ENCODE results near the gene TMEM114.

Gene TMEM114

DNA sequence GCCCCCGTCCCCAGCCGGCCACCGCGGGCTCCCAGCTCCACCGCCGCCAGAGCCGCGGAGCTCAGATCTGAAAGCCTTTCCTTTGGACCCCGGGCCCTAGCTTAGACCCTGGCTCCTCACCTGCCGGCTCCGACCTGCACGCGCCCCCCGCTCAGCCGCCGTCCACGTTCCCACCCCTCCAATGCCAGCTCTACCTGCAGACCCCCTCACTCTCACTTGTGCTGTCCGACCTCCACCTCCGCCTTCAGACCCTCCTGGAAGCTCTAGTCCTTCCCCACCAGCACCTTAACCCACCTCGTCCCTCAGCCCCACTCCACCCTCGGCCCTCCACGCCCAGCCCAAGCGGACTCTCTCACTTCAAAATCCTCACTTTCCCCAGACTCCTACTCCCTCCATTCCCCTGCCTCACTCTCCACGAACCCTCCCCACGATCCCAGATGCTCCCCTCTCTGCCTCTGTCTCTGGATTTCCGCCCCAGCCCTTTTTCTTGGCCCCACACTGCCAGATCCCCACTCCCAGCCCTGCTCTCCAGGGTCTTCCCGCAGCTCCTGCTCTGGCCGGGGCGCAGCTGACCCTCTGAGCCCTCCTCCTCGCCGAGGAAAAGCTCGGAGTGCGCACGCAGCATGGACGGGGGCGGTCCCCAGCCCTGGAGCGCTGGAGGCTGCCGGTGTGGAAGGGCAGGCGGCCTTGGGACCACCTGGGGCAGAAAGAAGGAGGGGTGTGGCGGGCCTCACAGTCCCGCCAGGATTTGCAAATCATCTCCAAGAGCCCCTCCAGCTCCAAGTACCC is at the start of gene TMEM114:
Gene TMEM114, minus strand, starts transcription at position 612 of the 789 bp plus-strand sequence. CDS start 673 bp downstream, outside the sequence.
- in situ Hi-C loops (cut with MboI; ENCODE audit: low pct_unique_long_range_greater_than_20kb, low sequenced_read_pairs, unreplicated experiment): no loop called here
- TF ChIP-seq CTCF (IDR thresholded peaks at IDR 0.05; ENCODE audit: extremely low read depth, insufficient read depth, missing control alignments): no peak

GRCh38 chr16:8639694-8640093 is 49.4 kb upstream of the TMEM114 start:
- no peak for DNase-seq (ENCODE audit: low spot score)
- TF ChIP-seq CTCF (IDR thresholded peaks at IDR 0.05; ENCODE audit: extremely low read depth, insufficient read depth, missing control alignments): no peak
- in situ Hi-C loops (cut with MboI; ENCODE audit: low pct_unique_long_range_greater_than_20kb, low sequenced_read_pairs, unreplicated experiment): no loop called here

More for the DNA sequence above, at the start of gene TMEM114:
- peak; percentile 27 for DNase-seq (ENCODE audit: low spot score)

DNA sequence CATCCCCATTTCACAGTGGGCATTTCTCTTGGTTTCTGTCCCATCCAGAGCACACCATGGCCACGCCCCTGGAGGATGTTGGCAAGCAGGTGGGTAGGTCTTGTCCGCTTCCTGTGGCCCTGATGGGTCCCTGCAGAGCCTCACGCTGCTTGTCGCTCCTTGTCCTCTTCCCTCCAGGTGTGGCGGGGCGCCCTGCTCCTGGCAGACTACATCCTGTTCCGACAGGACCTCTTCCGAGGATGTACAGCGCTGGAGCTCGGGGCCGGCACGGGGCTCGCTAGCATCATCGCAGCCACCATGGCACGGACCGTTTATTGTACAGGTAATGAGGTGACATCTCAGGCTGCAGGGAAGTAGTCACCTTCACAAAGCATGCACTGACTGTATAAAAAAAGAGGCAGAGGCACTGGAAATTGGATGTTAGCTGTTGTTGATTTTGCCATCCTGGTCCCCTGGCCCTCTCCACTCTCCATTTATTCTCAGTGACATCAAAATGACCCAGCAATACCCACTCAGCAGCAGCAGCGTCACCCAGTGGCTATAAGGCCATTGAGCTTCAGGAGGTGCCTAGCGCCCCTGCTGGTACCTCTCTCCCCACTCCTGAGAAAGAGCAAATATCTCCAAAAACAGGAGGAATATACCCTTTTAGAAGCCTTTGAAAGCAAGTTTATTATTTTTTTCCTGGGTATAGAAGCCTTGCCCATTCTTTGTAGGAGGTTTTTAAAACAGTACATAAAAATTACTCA is 44.9 kb upstream of the TMEM114 start:
- no peak for DNase-seq (ENCODE audit: low spot score)
- peak; percentile 17 for TF ChIP-seq CTCF (IDR thresholded peaks at IDR 0.05; ENCODE audit: extremely low read depth, insufficient read depth, missing control alignments)
- in situ Hi-C loops (cut with MboI; ENCODE audit: low pct_unique_long_range_greater_than_20kb, low sequenced_read_pairs, unreplicated experiment): no loop called here

DNA sequence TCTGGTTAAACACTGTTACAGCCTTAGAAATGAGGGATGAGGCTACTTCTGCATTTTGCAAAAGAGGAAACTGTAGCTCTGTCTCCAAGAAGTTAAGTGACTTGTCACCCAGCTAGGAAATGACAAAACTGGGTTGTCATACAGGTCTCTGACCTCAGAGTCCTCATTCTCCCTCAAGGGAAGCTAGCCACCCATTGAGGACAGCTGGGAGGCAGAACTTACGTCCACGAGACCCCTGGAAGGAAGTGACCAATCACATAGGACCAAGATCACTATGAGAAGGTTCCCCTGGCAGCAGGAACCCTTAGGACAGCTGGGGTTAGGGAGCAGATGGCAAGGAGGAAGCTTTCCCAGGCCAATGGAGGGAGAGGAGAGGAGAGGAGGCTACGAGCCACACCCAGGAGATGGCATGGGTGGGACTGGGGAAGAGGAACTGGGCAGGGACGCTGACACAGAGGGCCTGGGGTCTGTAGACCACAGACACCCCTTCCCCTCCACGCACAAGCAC is 42.4 kb upstream of the TMEM114 start:
- TF ChIP-seq CTCF (IDR thresholded peaks at IDR 0.05; ENCODE audit: extremely low read depth, insufficient read depth, missing control alignments): no peak
- DNase-seq (ENCODE audit: low spot score): no peak
- in situ Hi-C loops (cut with MboI; ENCODE audit: low pct_unique_long_range_greater_than_20kb, low sequenced_read_pairs, unreplicated experiment): no loop called here

- TF ChIP-seq CTCF (IDR thresholded peaks at IDR 0.05; ENCODE audit: extremely low read depth, insufficient read depth, missing control alignments): no peak
- in situ Hi-C loops (cut with MboI; ENCODE audit: low pct_unique_long_range_greater_than_20kb, low sequenced_read_pairs, unreplicated experiment): no loop called here
- DNase-seq (ENCODE audit: low spot score): no peak
These were observed 41.6 kb upstream of the TMEM114 start for GRCh38 chr16:8631818-8632465.

DNA sequence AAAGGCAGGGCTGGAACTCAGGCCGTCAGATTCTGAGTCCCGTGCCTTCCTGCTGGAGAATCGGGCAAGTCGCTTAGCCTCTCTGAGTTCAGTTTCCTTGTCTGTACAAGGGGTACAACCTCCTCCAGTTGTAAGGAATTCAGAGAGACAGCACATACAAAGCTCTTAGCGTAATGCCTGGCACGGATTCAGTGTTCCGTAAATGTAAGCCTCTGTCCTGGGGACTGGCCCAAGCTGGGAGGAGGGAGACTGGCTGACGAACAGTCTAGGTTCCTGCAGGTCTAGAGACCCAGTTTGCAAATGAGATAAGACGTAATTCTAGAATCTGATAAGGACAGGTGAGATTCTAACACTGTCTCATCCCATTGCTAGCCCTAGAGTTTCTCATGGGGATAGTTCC is 41.1 kb upstream of the TMEM114 start:
- no peak for DNase-seq (ENCODE audit: low spot score)
- TF ChIP-seq CTCF (IDR thresholded peaks at IDR 0.05; ENCODE audit: extremely low read depth, insufficient read depth, missing control alignments): no peak
- in situ Hi-C loops (cut with MboI; ENCODE audit: low pct_unique_long_range_greater_than_20kb, low sequenced_read_pairs, unreplicated experiment): no loop called here

Data from GM13977 (cell line).